H9 (cell line): ENCODE measurements around the gene RAB19. TPM values are rescaled to one million over a fixed set of nuclear protein-coding genes. Genes with fewer than 3 reads are reported as not detected.
A peak's percentile ranks its signal among the peaks of the same experiment; 100 is the strongest.

Source experiments
- DNase-seq: peaks from one replicate; pipeline ENCODE4 v3.0.0-alpha.2; 2017
- H2AFZ ChIP-seq: one replicate; pipeline ENCODE4 v1.6.1; 2013; ENCODE audit warnings: mild to moderate bottlenecking, low read length, control low read depth, moderate library complexity
- H2AK5ac ChIP-seq: 2 replicates; pipeline ENCODE4 v1.6.1; 2013; ENCODE audit warnings: low read length, control low read depth, mixed read lengths; ENCODE audit not compliant: insufficient read length
- H2BK120ac ChIP-seq: one replicate; pipeline ENCODE4 v1.6.1; 2013; ENCODE audit warnings: low read depth, mild to moderate bottlenecking, low read length, control low read depth, inconsistent platforms; ENCODE audit not compliant: poor library complexity, severe bottlenecking
- H2BK12ac ChIP-seq: 2 replicates; pipeline ENCODE4 v1.6.1; 2013; ENCODE audit warnings: low read length, control low read depth, mixed read lengths, low read depth; ENCODE audit not compliant: insufficient read length
- H2BK15ac ChIP-seq: 2 replicates; pipeline ENCODE4 v1.6.1; 2013; ENCODE audit warnings: low read depth, low read length, control low read depth
- H2BK20ac ChIP-seq: one replicate; pipeline ENCODE4 v1.6.1; 2013; ENCODE audit warnings: low read depth, mild to moderate bottlenecking, low read length, control low read depth, inconsistent platforms; ENCODE audit not compliant: poor library complexity, severe bottlenecking
- H2BK5ac ChIP-seq: 2 replicates; pipeline ENCODE4 v1.6.1; 2013; ENCODE audit warnings: low read length, control low read depth, mixed read lengths; ENCODE audit not compliant: insufficient read length
- H3K14ac ChIP-seq: 2 replicates; pipeline ENCODE4 v1.6.1; 2013; ENCODE audit warnings: low read length, control low read depth; ENCODE audit not compliant: insufficient read depth
- H3K18ac ChIP-seq: 2 replicates; pipeline ENCODE4 v1.6.1; 2013; ENCODE audit warnings: low read depth, mild to moderate bottlenecking, mixed read lengths, low read length, control low read depth; ENCODE audit not compliant: insufficient read length
- H3K23ac ChIP-seq: 2 replicates; pipeline ENCODE4 v1.6.1; 2013; ENCODE audit warnings: low read length, control low read depth, mixed read lengths, low read depth; ENCODE audit not compliant: insufficient read length
- H3K23me2 ChIP-seq: 2 replicates; pipeline ENCODE4 v1.6.1; 2013; ENCODE audit warnings: low read depth, mild to moderate bottlenecking, mixed read lengths, low read length, control low read depth; ENCODE audit not compliant: insufficient read length, poor library complexity, severe bottlenecking
- H3K27ac ChIP-seq: 2 replicates; pipeline ENCODE4 v1.5.1; 2013; ENCODE audit warnings: low read length, control low read depth, mixed read lengths, low read depth; ENCODE audit not compliant: insufficient read length
- H3K27me3 ChIP-seq: 2 replicates; pipeline ENCODE4 v1.6.1; 2013; ENCODE audit warnings: low read length, control low read depth, inconsistent platforms; ENCODE audit not compliant: insufficient read depth
- H3K4ac ChIP-seq: 2 replicates; pipeline ENCODE4 v1.6.1; 2013; ENCODE audit warnings: low read depth, mild to moderate bottlenecking, control low read depth, inconsistent platforms, low read length, moderate library complexity
- H3K4me1 ChIP-seq: 2 replicates; pipeline ENCODE4 v1.6.1; 2013; ENCODE audit warnings: low read length, control low read depth, inconsistent platforms; ENCODE audit not compliant: insufficient read depth
- H3K4me2 ChIP-seq: 2 replicates; pipeline ENCODE4 v1.6.1; 2013; ENCODE audit warnings: low read length, control low read depth, mixed read lengths; ENCODE audit not compliant: insufficient read length, insufficient read depth
- H3K56ac ChIP-seq: 2 replicates; pipeline ENCODE4 v1.6.1; 2013; ENCODE audit warnings: low read depth, mild to moderate bottlenecking, mixed read lengths, low read length, control low read depth; ENCODE audit not compliant: insufficient read length
- H3K79me1 ChIP-seq: 2 replicates; pipeline ENCODE4 v1.6.1; 2013; ENCODE audit warnings: low read depth, mild to moderate bottlenecking, moderate library complexity, low read length, control low read depth, inconsistent platforms; ENCODE audit not compliant: insufficient read depth, poor library complexity, severe bottlenecking
- H3K79me2 ChIP-seq: 2 replicates; pipeline ENCODE4 v1.6.1; 2013; ENCODE audit warnings: low read length, control low read depth, inconsistent platforms; ENCODE audit not compliant: insufficient read depth
- H3K9ac ChIP-seq: 2 replicates; pipeline ENCODE4 v1.6.1; 2013; ENCODE audit warnings: low read length, control low read depth, mixed read lengths; ENCODE audit not compliant: insufficient read length; ENCODE audit errors: extremely low read depth
- H3K9me3 ChIP-seq: one replicate; pipeline ENCODE4 v1.6.1; 2013; ENCODE audit warnings: low read depth, low read length, inconsistent platforms; ENCODE audit not compliant: control insufficient read depth
- H3T11ph ChIP-seq: one replicate; pipeline ENCODE4 v1.6.1; 2013; ENCODE audit warnings: mild to moderate bottlenecking, low read length, control low read depth, inconsistent platforms
- H4K20me1 ChIP-seq: one replicate; pipeline ENCODE4 v1.6.1; 2013; ENCODE audit not compliant: control insufficient read depth, insufficient read length, insufficient read depth
- H4K5ac ChIP-seq: 2 replicates; pipeline ENCODE4 v1.6.1; 2013; ENCODE audit warnings: low read depth, mild to moderate bottlenecking, mixed read lengths, low read length, control low read depth; ENCODE audit not compliant: insufficient read length
- H4K8ac ChIP-seq: replicated peaks from 2 replicates; pipeline ENCODE4 v1.6.1; 2013; ENCODE audit warnings: low read length, control low read depth, mixed read lengths, low read depth; ENCODE audit not compliant: insufficient read length
- H4K91ac ChIP-seq: 2 replicates; pipeline ENCODE4 v1.6.1; 2013; ENCODE audit warnings: low read depth, mild to moderate bottlenecking, moderate library complexity, mixed read lengths, low read length, control low read depth; ENCODE audit not compliant: insufficient read length
- H3K27ac Mint-ChIP-seq, 3 experiments: 2 replicates in 2 of 3; 3 replicates in 1 of 3; pipeline ENCODE4 v1.8.0; 2020 to 2021; ENCODE audit warnings: mixed read lengths in 3 of 3, mild to moderate bottlenecking in 1 of 3, moderate library complexity in 1 of 3
- H3K27me3 Mint-ChIP-seq: 2 replicates; pipeline ENCODE4 v1.8.0; 2021; ENCODE audit warnings: low read depth, mild to moderate bottlenecking, moderate library complexity, mixed read lengths
- H3K36me3 Mint-ChIP-seq, 3 experiments: 2 replicates in 2 of 3; 3 replicates in 1 of 3; pipeline ENCODE4 v1.8.0; 2020 to 2021; ENCODE audit warnings: low read depth in 3 of 3, mixed read lengths in 3 of 3; ENCODE audit not compliant: insufficient read depth in 1 of 3
- H3K4me1 Mint-ChIP-seq, 2 experiments: 2 replicates each; pipeline ENCODE4 v1.8.0; 2020; ENCODE audit warnings: mixed read lengths in 2 of 2
- H3K4me3 Mint-ChIP-seq, 2 experiments: 2 replicates in 1 of 2; 3 replicates in 1 of 2; pipeline ENCODE4 v1.8.0; 2020 to 2021; ENCODE audit warnings: mild to moderate bottlenecking in 2 of 2, mixed read lengths in 2 of 2, moderate library complexity in 1 of 2
- H3K9me3 Mint-ChIP-seq, 2 experiments: 2 replicates in 1 of 2; 3 replicates in 1 of 2; pipeline ENCODE4 v1.8.0; 2020; ENCODE audit warnings: mild to moderate bottlenecking in 2 of 2, mixed read lengths in 2 of 2, moderate library complexity in 1 of 2
- CTCF ChIP-seq: fragments of 200-600 bp; sonication (generic); conservative IDR thresholded peaks from 3 replicates; pipeline ENCODE4 v1.8.0; 2021; ENCODE audit warnings: antibody characterized with exemption, mild to moderate bottlenecking
- WGBS: extraction: QIAGEN DNeasy Blood & Tissue Kit; methylation state at CpG from one replicate; pipeline ENCODE4 v1.1.7; 2013; ENCODE audit warnings: missing lambda C conversion rate, low lambda C conversion rate, mixed read lengths; ENCODE audit not compliant: insufficient read length; ENCODE audit errors: extremely low coverage; 5-methylcytosine and 5-hydroxymethylcytosine counted together
- total RNA-seq: library from RNA; stranded (reverse); gene quantifications from 2 replicates; pipeline ENCODE4 v1.2.1, GENCODE V29; 2021

Gene RAB19
- total RNA-seq, 1 experiment from 2014 or later: 15.1 TPM

GRCh38 chr7:140397784-140398750 lies 5.8 kb upstream of the RAB19 start, which contains the start of gene SLC37A3:
Gene SLC37A3, minus strand, starts transcription at chr7:140398530. Its CDS starts 16,004 bp downstream, at chr7:140382526.
- H4K5ac ChIP-seq: no peak within 1 kb of the TSS
- no peak within 1 kb of the TSS for H2BK5ac ChIP-seq
- no peak within 1 kb of the TSS for H3K23ac ChIP-seq
- Mint-ChIP-seq H3K27me3 (no peaks in the 10 kb centered on the region), H3K9me3 (no peaks in the 10 kb centered on the region), H3K27ac (peak within 1 kb of the TSS; percentile 33 to 80 (median 37); a peak in 6 of 7 replicates), H3K36me3 (peaks cover 0 to 3% (median 0%) of the 10 kb centered on the region in 3 experiments; a peak in 2 of 7 replicates), H3K4me3 (peak within 1 kb of the TSS; percentile 81 to 92), H3K4me1 (peaks cover 12 to 25% of the 10 kb centered on the region in 2 experiments)
- H3K4me1 ChIP-seq: no peaks in the 10 kb centered on the region; the same call in 1 of the 2 replicates
- no peak within 1 kb of the TSS for H3K56ac ChIP-seq
- no peak within 1 kb of the TSS for H2BK120ac ChIP-seq
- H3K4ac ChIP-seq: no peak within 1 kb of the TSS
- H4K20me1 ChIP-seq: no peaks in the 10 kb centered on the region
- H3K18ac ChIP-seq: peak within 1 kb of the TSS; percentile 51
- H2BK20ac ChIP-seq: no peak within 1 kb of the TSS
- no peaks in the 10 kb centered on the region; the same call in 1 of the 2 replicates for H3K27me3 ChIP-seq
- WGBS: no CpG with 5 or more reads among the region's 66 CpGs
- no peak within 1 kb of the TSS; the same call in 1 of the 2 replicates for H2BK15ac ChIP-seq
- no peak for TF ChIP-seq CTCF
- H3K9ac ChIP-seq: peak within 1 kb of the TSS; percentile 82
- H2AK5ac ChIP-seq: no peak within 1 kb of the TSS
- H3K79me1 ChIP-seq: peaks cover 5% of the 10 kb centered on the region
- peaks cover 15% of the 10 kb centered on the region; the same call in 1 of the 2 replicates for H3K79me2 ChIP-seq
- H3T11ph ChIP-seq: no peak within 1 kb of the TSS
- no peak within 1 kb of the TSS for H3K27ac ChIP-seq
- no peaks in the 10 kb centered on the region for H3K23me2 ChIP-seq
- H3K4me2 ChIP-seq: peak within 1 kb of the TSS; percentile 97
- H2BK12ac ChIP-seq: no peak within 1 kb of the TSS
- H2AFZ ChIP-seq: no peak within 1 kb of the TSS
- DNase-seq: peak; percentile 94
- H4K91ac ChIP-seq: no peak within 1 kb of the TSS
- H3K9me3 ChIP-seq: no peaks in the 10 kb centered on the region
- H3K14ac ChIP-seq: peak within 1 kb of the TSS; percentile 85
- no peak within 1 kb of the TSS for H4K8ac ChIP-seq
